Mesenchymal stem cell (in vitro differentiated cells and primary cell): ENCODE measurements around the gene ZNF107. TPM values are rescaled to one million over a fixed set of nuclear protein-coding genes. Genes with fewer than 3 reads are reported as not detected.

ENCODE experiments used
- DNase-seq: peaks from one replicate; pipeline ENCODE4 v3.0.0-alpha.2; 2013
- H2AFZ ChIP-seq: one replicate; pipeline ENCODE4 v1.6.1; 2013; ENCODE audit warnings: low read depth, mild to moderate bottlenecking, control low read depth, inconsistent platforms, low read length, moderate library complexity
- H2AK5ac ChIP-seq: 2 replicates; pipeline ENCODE4 v1.6.1; 2013; ENCODE audit warnings: low read length, moderate library complexity, mild to moderate bottlenecking, inconsistent platforms; ENCODE audit not compliant: severe bottlenecking
- H2BK120ac ChIP-seq: one replicate; pipeline ENCODE4 v1.6.1; 2013; ENCODE audit warnings: low read depth, mild to moderate bottlenecking, inconsistent platforms, low read length, moderate library complexity
- H2BK12ac ChIP-seq, 2 experiments: one replicate each; pipeline ENCODE4 v1.6.1; 2013; ENCODE audit warnings: inconsistent platforms in 2 of 2, low read length in 2 of 2, mild to moderate bottlenecking in 2 of 2, moderate library complexity in 2 of 2, control low read depth in 1 of 2
- H2BK15ac ChIP-seq: one replicate; pipeline ENCODE4 v1.6.1; 2013; ENCODE audit warnings: mild to moderate bottlenecking, low read depth, inconsistent platforms; ENCODE audit not compliant: poor library complexity, severe bottlenecking
- H2BK5ac ChIP-seq: 2 replicates; pipeline ENCODE4 v1.6.1; 2013; ENCODE audit warnings: low read depth, mild to moderate bottlenecking, low read length, control low read depth, inconsistent platforms; ENCODE audit not compliant: poor library complexity, severe bottlenecking
- H3K14ac ChIP-seq, 2 experiments: one replicate each; pipeline ENCODE4 v1.6.1; 2013; ENCODE audit warnings: inconsistent platforms in 2 of 2, low read length in 2 of 2, control low read depth in 1 of 2, mild to moderate bottlenecking in 1 of 2, moderate library complexity in 1 of 2
- H3K18ac ChIP-seq, 2 experiments: one replicate each; pipeline ENCODE4 v1.6.1; 2013; ENCODE audit warnings: inconsistent platforms in 2 of 2, low read length in 2 of 2, control low read depth in 1 of 2, low read depth in 1 of 2, mild to moderate bottlenecking in 1 of 2
- H3K23ac ChIP-seq, 2 experiments: one replicate each; pipeline ENCODE4 v1.6.1; 2013; ENCODE audit warnings: inconsistent platforms in 2 of 2, low read length in 2 of 2, mild to moderate bottlenecking in 2 of 2, moderate library complexity in 2 of 2, control low read depth in 1 of 2
- H3K27ac ChIP-seq: 2 replicates; pipeline ENCODE4 v1.5.1; 2013; ENCODE audit warnings: mild to moderate bottlenecking, moderate library complexity, low read length, control low read depth, inconsistent platforms; ENCODE audit not compliant: poor library complexity, severe bottlenecking
- H3K27me3 ChIP-seq, 2 experiments: 2 replicates each; pipeline versions ENCODE4 v1.6.1 to v1.7.0; 2013; ENCODE audit warnings: low read length in 2 of 2, mild to moderate bottlenecking in 2 of 2, moderate library complexity in 2 of 2, control low read depth in 1 of 2, inconsistent platforms in 1 of 2; ENCODE audit not compliant: control insufficient read depth in 1 of 2, insufficient read depth in 1 of 2
- H3K36me3 ChIP-seq, 2 experiments: 2 replicates each; pipeline versions ENCODE4 v1.6.1 to v1.7.0; 2013; ENCODE audit warnings: low read length in 2 of 2, control low read depth in 1 of 2, inconsistent platforms in 1 of 2, low read depth in 1 of 2, mild to moderate bottlenecking in 1 of 2; ENCODE audit not compliant: insufficient read depth in 2 of 2, control insufficient read depth in 1 of 2
- H3K4ac ChIP-seq, 2 experiments: one replicate each; pipeline ENCODE4 v1.6.1; 2013; ENCODE audit warnings: inconsistent platforms in 2 of 2, low read length in 2 of 2, mild to moderate bottlenecking in 2 of 2, moderate library complexity in 2 of 2, control low read depth in 1 of 2, low read depth in 1 of 2
- H3K4me1 ChIP-seq: 2 replicates; pipeline ENCODE4 v1.6.1; 2013; ENCODE audit warnings: low read depth, low read length, control low read depth; ENCODE audit not compliant: control insufficient read depth, insufficient read depth
- H3K4me2 ChIP-seq: 2 replicates; pipeline ENCODE4 v1.6.1; 2013; ENCODE audit warnings: low read length, mild to moderate bottlenecking, inconsistent platforms; ENCODE audit not compliant: poor library complexity, severe bottlenecking
- H3K4me3 ChIP-seq, 2 experiments: 2 replicates each; pipeline versions ENCODE4 v1.5.1 to v1.7.0; 2013; ENCODE audit warnings: low read length in 2 of 2, mild to moderate bottlenecking in 2 of 2, control low read depth in 1 of 2, low read depth in 1 of 2; ENCODE audit not compliant: insufficient read depth in 1 of 2
- H3K79me1 ChIP-seq: replicated peaks from 2 replicates; pipeline ENCODE4 v1.6.1; 2013; ENCODE audit warnings: mild to moderate bottlenecking, control low read depth, low read length, inconsistent platforms; ENCODE audit not compliant: poor library complexity, severe bottlenecking
- H3K9ac ChIP-seq: 2 replicates; pipeline ENCODE4 v1.7.0; 2013; ENCODE audit warnings: mild to moderate bottlenecking, low read length, moderate library complexity
- H3K9me3 ChIP-seq: 2 replicates; pipeline ENCODE4 v1.7.0; 2013; ENCODE audit warnings: mild to moderate bottlenecking, low read length; ENCODE audit not compliant: control insufficient read depth
- H4K8ac ChIP-seq: one replicate; pipeline ENCODE4 v1.6.1; 2013; ENCODE audit warnings: inconsistent platforms, mild to moderate bottlenecking, low read length, moderate library complexity
- H4K91ac ChIP-seq: one replicate; pipeline ENCODE4 v1.6.1; 2013; ENCODE audit warnings: mild to moderate bottlenecking, low read length, inconsistent platforms
- WGBS: methylation state at CpG from one replicate; pipeline ENCODE4 v1.1.7; 2013; ENCODE audit warnings: mixed read lengths; 5-methylcytosine and 5-hydroxymethylcytosine counted together
- polyA plus RNA-seq, 2 experiments: library from polyadenylated mRNA; stranded (reverse); fragments of 200-250 nt; gene quantifications; one replicate each; pipeline ENCODE4 v1.2.3, GENCODE V29; 2013

ZNF107 gene
- 3.0 TPM for polyA plus RNA-seq (2013, experiment 1 of 2)
- 2.9 TPM for polyA plus RNA-seq (2013, experiment 2 of 2)

DNA sequence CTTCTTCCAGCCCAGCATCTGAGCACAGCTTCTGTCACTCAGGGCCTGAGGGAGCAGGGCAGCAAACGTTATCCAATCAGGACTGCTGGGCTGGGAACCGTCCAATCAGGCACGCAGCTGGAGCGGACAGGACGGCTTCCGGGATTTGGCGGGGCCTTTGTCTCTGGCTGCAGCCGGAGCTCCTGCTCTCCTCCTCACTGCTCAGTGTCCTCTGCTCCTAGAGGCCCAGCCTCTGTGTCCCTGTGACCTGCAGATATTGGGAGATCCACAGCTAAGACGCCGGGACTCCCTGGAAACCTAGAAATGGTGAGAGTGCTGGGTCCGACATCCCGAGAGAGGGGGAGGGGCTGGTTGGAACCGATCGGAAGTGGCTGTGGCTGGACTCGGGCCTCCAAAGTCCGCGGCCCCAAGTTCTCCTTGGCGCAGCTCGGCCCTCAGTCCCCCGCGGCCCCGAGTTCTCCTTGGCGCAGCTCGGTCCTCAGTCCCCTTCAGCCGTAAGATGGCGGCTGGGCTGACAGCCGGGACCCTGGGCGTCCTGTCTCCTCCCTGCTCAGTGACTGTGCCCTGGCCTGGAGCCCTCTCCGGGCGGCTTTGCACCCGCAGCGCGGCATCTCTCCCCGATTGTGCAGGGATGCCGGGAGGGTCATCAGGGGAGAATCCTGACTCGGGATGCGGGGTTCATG is at the start of gene ZNF107:
Gene ZNF107 (plus strand): TSS at position 154 of the 683 bp plus-strand sequence. CDS start 150 bp downstream, at position 304.
- peak within 1 kb of the TSS; percentile 95 for H3K4me2 ChIP-seq
- H3K4ac ChIP-seq, result peak within 1 kb of the TSS in 1 of 2 experiments; percentile 35
- H3K9me3 ChIP-seq, result no peaks in the 10 kb centered on the region
- peak within 1 kb of the TSS; percentile 98 for H2AFZ ChIP-seq
- peak within 1 kb of the TSS; percentile 27 for H4K91ac ChIP-seq
- H3K14ac ChIP-seq, result peak within 1 kb of the TSS in 1 of 2 experiments; percentile 75
- H3K4me3 ChIP-seq, result peak within 1 kb of the TSS; percentile 88 to 97
- H4K8ac ChIP-seq, result peak within 1 kb of the TSS; percentile 94
- H2BK5ac ChIP-seq, result peak within 1 kb of the TSS; percentile 66
- peak within 1 kb of the TSS in 1 of 2 experiments; percentile 69 for H3K23ac ChIP-seq
- peak within 1 kb of the TSS; percentile 59 to 66 for H3K18ac ChIP-seq
- no peak within 1 kb of the TSS for H2BK15ac ChIP-seq
- no peaks in the 10 kb centered on the region for H3K4me1 ChIP-seq
- no peak within 1 kb of the TSS for H2BK120ac ChIP-seq
- DNase-seq, result peak; percentile 94
- H2BK12ac ChIP-seq, result no peak within 1 kb of the TSS
- H3K79me1 ChIP-seq, result peaks cover 12% of the 10 kb centered on the region
- peak within 1 kb of the TSS; percentile 59 for H3K27ac ChIP-seq
- 2% methylated on average over 31 of the region's 37 CpGs for WGBS
- peaks cover 14 to 22% of the 10 kb centered on the region in 2 experiments for H3K36me3 ChIP-seq
- H3K27me3 ChIP-seq, result no peaks in the 10 kb centered on the region
- H3K9ac ChIP-seq, result peak within 1 kb of the TSS; percentile 93
- no peak within 1 kb of the TSS for H2AK5ac ChIP-seq

GRCh38 chr7:64618785-64619456 is 47.0 kb upstream of the ZNF107 start:
- no peaks in the 10 kb centered on the region for H3K36me3 ChIP-seq
- no peak overlapping the region for H3K14ac ChIP-seq
- H3K27me3 ChIP-seq, result no peaks in the 10 kb centered on the region
- no peak overlapping the region for H2BK120ac ChIP-seq
- no peak overlapping the region for H4K91ac ChIP-seq
- H2BK12ac ChIP-seq, result no peak overlapping the region
- H3K23ac ChIP-seq, result no peak overlapping the region
- no peak overlapping the region for H2AFZ ChIP-seq
- no peak overlapping the region for H3K18ac ChIP-seq
- H2AK5ac ChIP-seq, result no peak overlapping the region
- no peak overlapping the region for H3K4me3 ChIP-seq
- H3K4me2 ChIP-seq, result no peak overlapping the region
- no peaks in the 10 kb centered on the region for H3K79me1 ChIP-seq
- H3K4ac ChIP-seq, result no peak overlapping the region
- H2BK5ac ChIP-seq, result no peak overlapping the region
- no peak overlapping the region for H3K9ac ChIP-seq
- no peak overlapping the region for H2BK15ac ChIP-seq
- DNase-seq, result peak; percentile 6
- H4K8ac ChIP-seq, result no peak overlapping the region
- H3K27ac ChIP-seq, result no peak overlapping the region
- no peaks in the 10 kb centered on the region for H3K4me1 ChIP-seq
- WGBS, result 54% methylated on average over 5 of the region's 6 CpGs
- peaks cover 37% of the 10 kb centered on the region for H3K9me3 ChIP-seq

DNA sequence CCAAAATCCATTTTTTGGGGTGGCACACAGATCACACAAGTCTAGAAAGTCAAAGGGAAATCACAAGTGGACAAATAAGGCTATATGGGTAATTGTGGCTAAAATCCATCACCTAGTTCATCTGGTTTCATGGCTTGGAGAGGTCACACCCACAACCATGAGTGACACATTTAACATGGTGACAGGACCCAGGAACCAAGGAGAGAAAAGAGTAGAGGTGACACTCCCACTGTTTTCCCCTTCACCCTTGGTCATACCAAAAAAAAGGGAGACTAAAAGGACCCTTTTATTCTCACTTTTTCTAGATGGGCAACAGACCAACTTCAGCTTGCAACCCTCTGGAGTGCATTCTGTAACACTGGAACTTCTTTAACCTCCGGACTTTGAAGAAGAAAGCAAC is 46.2 kb upstream of the ZNF107 start:
- no peak overlapping the region for H4K8ac ChIP-seq
- H3K4me1 ChIP-seq, result no peaks in the 10 kb centered on the region
- H3K79me1 ChIP-seq, result no peaks in the 10 kb centered on the region
- no peak overlapping the region for H2BK120ac ChIP-seq
- H3K14ac ChIP-seq, result no peak overlapping the region
- no peak overlapping the region for H3K4me3 ChIP-seq
- WGBS, result 36% methylated on average over 1 of the region's 1 CpG
- H3K23ac ChIP-seq, result no peak overlapping the region
- no peaks in the 10 kb centered on the region for H3K27me3 ChIP-seq
- DNase-seq, result peak; percentile 6
- no peak overlapping the region for H3K27ac ChIP-seq
- H2AK5ac ChIP-seq, result no peak overlapping the region
- H3K9me3 ChIP-seq, result peaks cover 37% of the 10 kb centered on the region
- H2BK12ac ChIP-seq, result no peak overlapping the region
- H3K36me3 ChIP-seq, result no peaks in the 10 kb centered on the region
- no peak overlapping the region for H3K18ac ChIP-seq
- H2AFZ ChIP-seq, result no peak overlapping the region
- no peak overlapping the region for H2BK5ac ChIP-seq
- no peak overlapping the region for H2BK15ac ChIP-seq
- no peak overlapping the region for H3K4me2 ChIP-seq
- H4K91ac ChIP-seq, result no peak overlapping the region
- no peak overlapping the region for H3K9ac ChIP-seq
- no peak overlapping the region for H3K4ac ChIP-seq

- no peak overlapping the region for H2BK15ac ChIP-seq
- no peak overlapping the region for H3K27ac ChIP-seq
- no peak overlapping the region for H3K4me3 ChIP-seq
- no peak overlapping the region for H2AFZ ChIP-seq
- H2BK120ac ChIP-seq, result no peak overlapping the region
- no peak overlapping the region for H3K4ac ChIP-seq
- H4K91ac ChIP-seq, result no peak overlapping the region
- no peak overlapping the region for H3K9ac ChIP-seq
- no peak overlapping the region for H3K14ac ChIP-seq
- H3K36me3 ChIP-seq, result no peaks in the 10 kb centered on the region
- H2BK5ac ChIP-seq, result no peak overlapping the region
- no peak overlapping the region for H2BK12ac ChIP-seq
- 86% methylated on average over 2 of the region's 2 CpGs for WGBS
- H2AK5ac ChIP-seq, result no peak overlapping the region
- H3K18ac ChIP-seq, result no peak overlapping the region
- DNase-seq, result no peak
- H3K4me1 ChIP-seq, result no peaks in the 10 kb centered on the region
- no peak overlapping the region for H4K8ac ChIP-seq
- no peak overlapping the region for H3K23ac ChIP-seq
- H3K9me3 ChIP-seq, result peaks cover 31% of the 10 kb centered on the region
- H3K4me2 ChIP-seq, result no peak overlapping the region
- H3K27me3 ChIP-seq, result no peaks in the 10 kb centered on the region
- H3K79me1 ChIP-seq, result no peaks in the 10 kb centered on the region
These were observed 44.3 kb upstream of the ZNF107 start for GRCh38 chr7:64621656-64622055.
